Raji (cell line): ENCODE data around the gene DOCK11.

Experiments
- POLR2A ChIP-seq: IDR thresholded peaks from 2 replicates; pipeline ENCODE4 v1.6.1; 2011; ENCODE audit warnings: low read depth, low read length, control low read depth; ENCODE audit not compliant: insufficient read depth

Gene DOCK11

GRCh38 chrX:118717678-118718391, 222.2 kb downstream of the DOCK11 start:
- no peak for TF ChIP-seq POLR2A

GRCh38 chrX:118718737-118719136, 223.1 kb downstream of the DOCK11 start:
- no peak for TF ChIP-seq POLR2A

GRCh38 chrX:118720058-118720707, 224.6 kb downstream of the DOCK11 start:
- no peak for TF ChIP-seq POLR2A

GRCh38 chrX:118723376-118723775, 227.8 kb downstream of the DOCK11 start:
- no peak for TF ChIP-seq POLR2A

GRCh38 chrX:118724365-118724764, 228.8 kb downstream of the DOCK11 start:
- TF ChIP-seq POLR2A = no peak

GRCh38 chrX:118724775-118725174, 229.2 kb downstream of the DOCK11 start:
- TF ChIP-seq POLR2A = no peak

GRCh38 chrX:118726396-118726795, 230.8 kb downstream of the DOCK11 start:
- TF ChIP-seq POLR2A = no peak

GRCh38 chrX:118726887-118727685, 231.5 kb downstream of the DOCK11 start, which contains the start of gene IL13RA1:
Gene IL13RA1, plus strand, starts transcription at chrX:118727606. Its CDS starts 33 bp downstream, at chrX:118727639.
- TF ChIP-seq POLR2A = no peak

GRCh38 chrX:118727686-118728339, 232.2 kb downstream of the DOCK11 start:
- TF ChIP-seq POLR2A = no peak

GRCh38 chrX:118729042-118729652, 233.5 kb downstream of the DOCK11 start:
- TF ChIP-seq POLR2A = no peak

- TF ChIP-seq POLR2A = no peak
Measured at GRCh38 chrX:118730500-118731247, 235.1 kb downstream of the DOCK11 start.

GRCh38 chrX:118734909-118735308, 239.3 kb downstream of the DOCK11 start:
- TF ChIP-seq POLR2A = no peak
